Fibroblast of lung (primary cell): ENCODE data around the gene EPHB4.

Experiments used
- CTCF ChIP-seq, 2 donors: IDR thresholded peaks in 1 of 2; conservative IDR thresholded peaks in 1 of 2; 1 replicate in 1 of 2; 2 replicates in 1 of 2; pipeline ENCODE4 v1.5.1; 2011 to 2012; ENCODE audit warnings: low read length in 2 of 2, control low read depth in 1 of 2, inconsistent platforms in 1 of 2, low read depth in 1 of 2, mild to moderate bottlenecking in 1 of 2
- EZH2 ChIP-seq: IDR thresholded peaks from 2 replicates; pipeline ENCODE4 v1.5.1; 2012; ENCODE audit warnings: low read length, control low read depth, mild to moderate bottlenecking; ENCODE audit errors: missing control alignments

GRCh38 chr7:100806276-100806675, 21.0 kb downstream of the EPHB4 start:
- TF ChIP-seq CTCF (conservative IDR thresholded peaks at IDR 0.05 in 1 of 2, IDR thresholded peaks at IDR 0.05 in 1 of 2; ENCODE audit: low read depth in 1 of 2, low read length in 2 of 2) (no peak), EZH2 (no peak)
